ENCODE results near the gene STT3B. TPM values are rescaled to one million over a fixed set of nuclear protein-coding genes. Genes with fewer than 3 reads are reported as not detected.
A peak's percentile ranks its signal among the peaks of the same experiment; 100 is the strongest.

The STT3B gene
- total and polyA plus RNA-seq, 2 of the 13 experiments (the other 11 are each of a cell fraction or from before 2014, with no cell fraction given), result 85.0 to 205 TPM

GRCh38 chr3:31592764-31593163 lies 60.0 kb downstream of the STT3B start (continued):
- TF ChIP-seq NFAT5 (CRISPR knock-in tag; IDR thresholded peaks at IDR 0.05) (no peak), XRCC5 (optimal IDR thresholded peaks at IDR 0.05; ENCODE audit: low read length) (no peak), HNF4G (IDR thresholded peaks at IDR 0.05; ENCODE audit: borderline replicate concordance, low read depth, low read length) (peak; percentile 96), HNF4G (CRISPR knock-in tag; IDR thresholded peaks at IDR 0.05; ENCODE audit: borderline replicate concordance, low read depth) (peak; percentile 86; the same call in 1 of the 2 replicates), SNAPC5 (CRISPR knock-in tag; IDR thresholded peaks at IDR 0.05; ENCODE audit: borderline replicate concordance) (no peak), ZSCAN20 (CRISPR knock-in tag; IDR thresholded peaks at IDR 0.05; ENCODE audit: borderline replicate concordance) (no peak), GATAD2A (CRISPR knock-in tag; IDR thresholded peaks at IDR 0.05) (peak; percentile 82), IKZF1 (IDR thresholded peaks at IDR 0.05) (no peak), REL (CRISPR knock-in tag; conservative IDR thresholded peaks at IDR 0.05) (no peak), DRAP1 (CRISPR knock-in tag; IDR thresholded peaks at IDR 0.05) (no peak), MAFK (conservative IDR thresholded peaks at IDR 0.05 in 1 of 2, IDR thresholded peaks at IDR 0.05 in 1 of 2; ENCODE audit: low read length in 2 of 2) (no peak), ZNF326 (CRISPR knock-in tag; IDR thresholded peaks at IDR 0.05; ENCODE audit: borderline replicate concordance) (no peak), ZNF335 (CRISPR knock-in tag; IDR thresholded peaks at IDR 0.05) (no peak), NR2F6 (IDR thresholded peaks at IDR 0.05) (peak; percentile 71), NR2F6 (CRISPR knock-in tag; IDR thresholded peaks at IDR 0.05) (peak; percentile 88), GMEB1 (CRISPR knock-in tag; IDR thresholded peaks at IDR 0.05; ENCODE audit: borderline replicate concordance) (no peak), TCF7 (IDR thresholded peaks at IDR 0.05; ENCODE audit: low read depth) (no peak), STAT6 (CRISPR knock-in tag; IDR thresholded peaks at IDR 0.05; ENCODE audit: borderline replicate concordance) (no peak), PPARG (CRISPR knock-in tag; conservative IDR thresholded peaks at IDR 0.05) (0 out of 2 replicates have a peak, but pooled peaks have one; percentile 66), ZBTB7A (CRISPR knock-in tag; IDR thresholded peaks at IDR 0.05) (no peak), HOXA3 (CRISPR knock-in tag; IDR thresholded peaks at IDR 0.05) (0 out of 2 replicates have a peak, but pooled peaks have one; percentile 29), ZNF34 (CRISPR knock-in tag; IDR thresholded peaks at IDR 0.05; ENCODE audit: borderline replicate concordance) (no peak), GATA4 (IDR thresholded peaks at IDR 0.05; ENCODE audit: borderline replicate concordance, low read depth) (no peak)
